GM18951 (cell line): ENCODE data around the gene UTS2R.
"Not testable (repeated sequence)": the region's sequence is repeated elsewhere in the genome, so short reads cannot be mapped to it uniquely, and the experiment has no call there.

Experiments
- POLR2A ChIP-seq: IDR thresholded peaks from 4 replicates; pipeline ENCODE4 v1.6.1; 2011; ENCODE audit warnings: mild to moderate bottlenecking; ENCODE audit not compliant: insufficient read length, insufficient read depth; ENCODE audit errors: extremely low read depth
- in situ Hi-C: fragments of 300-500 bp; cut with MboI; formaldehyde crosslinking; loops from one replicate; pipeline ENCODE4 v1.12.0; 2022; ENCODE audit warnings: low sequenced_read_pairs, mixed read lengths, inconsistent platforms; ENCODE audit not compliant: unreplicated experiment

The UTS2R gene

GRCh38 chr17:82370471-82371332 is 863 bp upstream of the UTS2R start:
- no peak for TF ChIP-seq POLR2A
- in situ Hi-C loops = no loop called here

DNA sequence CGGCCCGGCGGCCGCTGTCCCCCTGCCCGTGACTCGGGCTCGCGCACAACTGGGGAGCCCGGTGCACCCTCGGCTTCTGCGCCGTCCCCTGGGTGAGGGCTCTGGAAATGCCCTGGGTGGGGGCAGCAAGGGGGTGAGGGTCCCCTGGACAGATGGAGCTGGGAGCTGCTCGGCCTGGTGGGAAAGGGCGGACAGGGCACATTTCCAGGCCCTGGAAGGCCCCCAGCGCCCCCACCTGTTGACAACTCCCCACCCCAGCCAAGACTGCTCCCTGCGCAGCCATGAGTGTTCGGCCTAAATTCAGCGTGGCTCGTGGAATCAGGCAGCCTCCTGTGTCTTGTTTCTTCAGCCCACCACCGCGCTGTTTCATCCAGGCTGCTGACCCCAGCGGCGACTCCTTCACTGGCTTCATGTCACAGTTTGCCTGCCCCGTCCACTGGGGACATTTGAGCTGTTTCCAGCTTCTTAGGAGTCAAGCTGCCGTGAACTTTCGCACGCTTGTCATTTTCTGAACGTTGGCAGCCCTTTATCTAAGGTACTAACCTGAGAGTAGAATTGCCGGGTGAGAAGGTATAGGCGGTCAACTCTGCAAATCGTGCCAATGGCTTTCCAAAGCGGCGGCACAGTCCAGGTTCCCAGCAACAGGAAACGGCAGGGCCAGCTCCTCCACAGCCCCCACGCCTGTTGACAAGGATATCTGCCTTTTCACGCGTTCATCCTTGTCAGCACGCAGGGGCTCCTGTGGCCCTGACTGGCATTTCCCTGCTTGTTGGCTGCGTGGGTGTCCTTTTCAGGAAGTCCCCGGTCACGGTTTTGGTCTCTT is 895 bp downstream of the UTS2R start:
- in situ Hi-C loops = no loop called here
- TF ChIP-seq POLR2A = no peak

- in situ Hi-C loops = not testable (repeated sequence)
Measured at GRCh38 chr17:82373072-82373452, 1.5 kb downstream of the UTS2R start.

DNA sequence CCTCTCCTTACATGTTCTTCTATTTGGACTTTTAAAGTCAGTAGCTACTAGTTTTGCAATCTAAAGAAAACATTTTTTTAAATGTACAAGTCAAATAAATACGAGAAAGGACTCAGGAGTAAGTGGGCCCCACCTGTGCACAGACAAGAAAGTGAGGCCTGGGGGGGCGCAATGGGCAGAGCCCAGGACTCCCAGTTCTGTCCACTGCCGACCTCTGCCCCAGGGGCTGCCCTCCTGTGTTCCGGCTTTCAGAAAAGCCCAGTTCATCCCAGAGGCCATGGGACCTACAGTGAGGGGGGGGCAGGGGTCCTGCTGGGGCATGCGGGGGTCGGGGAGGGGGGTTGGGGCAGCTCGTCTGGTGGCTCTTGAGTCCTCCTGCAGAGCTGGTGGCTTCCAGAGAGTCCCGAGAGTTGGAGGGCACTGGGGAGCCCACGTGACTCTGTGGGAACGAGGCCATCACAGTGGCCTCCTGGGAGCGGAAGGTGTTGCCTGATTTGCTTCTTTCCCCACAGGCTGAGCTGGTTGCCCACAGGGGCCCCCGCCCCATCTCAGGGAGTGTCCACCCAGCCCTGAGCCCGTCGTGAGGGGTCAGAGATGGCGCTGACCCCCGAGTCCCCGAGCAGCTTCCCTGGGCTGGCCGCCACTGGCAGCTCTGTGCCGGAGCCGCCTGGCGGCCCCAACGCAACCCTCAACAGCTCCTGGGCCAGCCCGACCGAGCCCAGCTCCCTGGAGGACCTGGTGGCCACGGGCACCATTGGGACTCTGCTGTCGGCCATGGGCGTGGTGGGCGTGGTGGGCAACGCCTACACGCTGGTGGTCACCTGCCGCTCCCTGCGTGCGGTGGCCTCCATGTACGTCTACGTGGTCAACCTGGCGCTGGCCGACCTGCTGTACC is 2.4 kb downstream of the UTS2R start:
- no peak for TF ChIP-seq POLR2A
- in situ Hi-C loops = no loop called here

GRCh38 chr17:82374626-82375331 is 3.2 kb downstream of the UTS2R start:
- no peak for TF ChIP-seq POLR2A

GRCh38 chr17:82375359-82376041 is 3.9 kb downstream of the UTS2R start:
- no peak for TF ChIP-seq POLR2A
- in situ Hi-C loops = no loop called here

More at GRCh38 chr17:82374626-82375331, 3.2 kb downstream of the UTS2R start:
- in situ Hi-C loops = no loop called here

GRCh38 chr17:82376042-82376730 is 4.6 kb downstream of the UTS2R start:
- in situ Hi-C loops = no loop called here
- no peak for TF ChIP-seq POLR2A

DNA sequence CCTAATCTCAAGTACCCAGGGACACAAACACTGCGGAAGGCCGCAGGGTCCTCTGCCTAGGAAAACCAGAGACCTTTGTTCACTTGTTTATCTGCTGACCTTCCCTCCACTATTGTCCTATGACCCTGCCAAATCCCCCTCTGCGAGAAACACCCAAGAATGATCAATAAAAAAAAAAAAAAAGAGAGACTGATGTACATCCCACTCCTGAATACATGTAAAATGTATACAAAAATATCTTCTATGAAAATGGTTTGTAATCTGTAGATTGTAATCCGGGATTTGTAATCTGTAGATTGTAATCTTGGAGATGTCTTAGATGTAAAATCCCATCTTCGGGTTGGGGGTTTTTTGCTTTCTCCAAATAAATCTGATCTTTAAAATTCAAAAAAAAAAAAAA is 5.7 kb downstream of the UTS2R start:
- in situ Hi-C loops = not testable (repeated sequence)

GRCh38 chr17:82377924-82378740 is 6.6 kb downstream of the UTS2R start:
- TF ChIP-seq POLR2A = no peak
- in situ Hi-C loops = no loop called here

DNA sequence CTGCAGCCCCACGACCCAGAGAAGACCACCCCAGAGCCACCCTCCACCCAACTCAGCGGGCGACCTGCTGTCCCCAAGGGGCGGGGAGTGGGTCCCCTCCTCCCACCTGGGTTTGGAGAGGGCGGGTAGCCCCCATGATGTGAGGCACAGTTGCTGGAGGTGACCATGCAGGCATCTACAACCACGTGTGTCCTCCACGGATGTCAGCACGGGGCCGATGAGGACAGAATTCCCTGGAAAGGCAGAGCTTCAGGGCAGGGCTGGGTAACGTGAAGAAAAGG is 7.1 kb downstream of the UTS2R start:
- no peak for TF ChIP-seq POLR2A
- in situ Hi-C loops = no loop called here
